Skeletal muscle tissue (tissue), 4 donors: ENCODE data around the gene TXNRD1. TPM values are rescaled to one million over a fixed set of nuclear protein-coding genes. Genes with fewer than 3 reads are reported as not detected.

ENCODE experiments used
- H3K27ac ChIP-seq: one replicate; pipeline ENCODE4 v1.7.0; 2013; ENCODE audit warnings: mild to moderate bottlenecking, low read depth, low read length, inconsistent platforms
- H3K27me3 ChIP-seq, 3 donors: one replicate each; pipeline ENCODE4 v1.7.0; 2013; ENCODE audit warnings: low read length in 3 of 3; ENCODE audit not compliant: control insufficient read depth in 3 of 3, insufficient read depth in 3 of 3
- H3K36me3 ChIP-seq, 3 donors: one replicate each; pipeline ENCODE4 v1.7.0; 2013; ENCODE audit warnings: low read length in 3 of 3; ENCODE audit not compliant: control insufficient read depth in 3 of 3, insufficient read depth in 3 of 3
- H3K4me1 ChIP-seq, 3 donors: one replicate each; pipeline ENCODE4 v1.7.0; 2013; ENCODE audit warnings: low read length in 3 of 3, mild to moderate bottlenecking in 3 of 3; ENCODE audit not compliant: control insufficient read depth in 3 of 3, insufficient read depth in 3 of 3
- H3K4me3 ChIP-seq, 3 donors: one replicate each; pipeline ENCODE4 v1.7.0; 2013; ENCODE audit warnings: low read length in 3 of 3
- H3K9ac ChIP-seq, 3 donors: one replicate each; pipeline ENCODE4 v1.7.0; 2013; ENCODE audit warnings: low read length in 3 of 3, mild to moderate bottlenecking in 3 of 3, moderate library complexity in 2 of 3, low read depth in 1 of 3
- H3K9me3 ChIP-seq, 3 donors: one replicate each; pipeline ENCODE4 v1.7.0; 2013; ENCODE audit warnings: low read length in 3 of 3; ENCODE audit not compliant: control insufficient read depth in 3 of 3
- total RNA-seq: library from RNA; depleted of rRNA; stranded (reverse); fragments of >200 nt; gene quantifications from one replicate; pipeline ENCODE4 v1.2.3, GENCODE V29; 2014
- donor health status: Osteomylitis.

Gene TXNRD1
- total RNA-seq, 1 donor from 2014 or later = 41.2 TPM

DNA sequence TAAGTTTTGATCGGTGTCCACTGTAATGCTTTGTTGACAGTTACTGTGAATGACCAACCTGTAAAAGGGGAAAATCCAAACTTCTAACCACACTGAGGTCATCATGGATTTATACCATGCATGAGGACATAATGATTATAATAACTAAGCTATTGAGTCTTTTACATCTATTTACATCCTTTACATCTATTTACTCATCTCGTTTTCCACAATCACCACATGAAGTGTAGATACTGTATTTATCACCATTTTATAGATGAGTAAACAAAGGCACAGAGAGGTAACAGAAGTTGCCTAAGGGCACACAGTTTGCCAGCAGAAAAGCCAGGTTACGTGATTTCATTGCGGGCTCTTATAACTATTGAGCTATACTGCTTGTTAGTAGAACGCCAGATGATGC, 60.1 kb downstream of the TXNRD1 start:
- Histone ChIP-seq H3K9ac (peak overlapping the region in 1 of 3 donors; percentile 33), H3K27ac (no peak overlapping the region), H3K4me1 (no peaks in the 10 kb centered on the region), H3K4me3 (no peak overlapping the region), H3K9me3 (no peaks in the 10 kb centered on the region), H3K27me3 (no peaks in the 10 kb centered on the region), H3K36me3 (no peaks in the 10 kb centered on the region)

DNA sequence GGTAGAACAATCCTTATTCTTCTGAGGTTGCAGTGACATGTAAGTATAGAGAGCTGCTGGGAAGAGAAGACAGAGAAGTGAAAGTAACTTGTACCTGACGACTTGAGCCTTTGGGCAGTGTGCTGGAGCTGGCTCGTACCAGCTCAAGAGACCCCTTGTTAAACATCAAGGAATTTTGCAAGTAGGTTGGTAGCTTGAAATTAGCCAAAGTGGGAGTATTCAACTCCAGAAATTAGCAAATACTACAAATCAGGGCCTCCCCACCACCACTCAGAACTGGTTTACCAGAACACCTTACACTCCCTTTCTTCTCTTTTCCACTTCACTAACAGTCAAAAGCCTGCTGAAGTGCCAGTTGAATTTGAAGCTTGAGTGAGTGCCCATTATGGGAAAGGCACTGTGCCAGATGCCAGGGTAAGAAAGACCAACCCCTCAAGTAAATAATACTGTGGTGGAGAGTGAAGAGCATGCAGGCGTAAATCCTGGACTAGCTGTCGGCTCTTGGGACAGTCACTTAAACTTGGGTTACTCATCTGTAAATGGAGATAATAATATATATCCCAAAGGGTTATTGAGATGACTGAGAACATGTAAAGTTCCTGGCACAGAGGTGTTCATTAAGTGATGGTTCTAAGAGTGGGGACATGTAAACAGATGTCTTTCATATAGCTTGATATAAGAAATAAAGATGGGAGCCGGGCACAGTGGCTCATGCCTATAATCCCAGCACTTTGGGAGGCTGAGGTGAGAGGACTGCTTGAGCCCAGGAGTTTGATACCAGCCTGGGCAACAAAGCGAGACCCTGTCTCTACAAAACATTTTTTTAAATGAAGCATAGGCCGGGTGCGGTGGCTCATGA, 60.9 kb downstream of the TXNRD1 start:
- Histone ChIP-seq H3K27me3 (no peaks in the 10 kb centered on the region), H3K4me1 (no peaks in the 10 kb centered on the region), H3K9ac (peak overlapping the region in 1 of 3 donors; percentile 33), H3K36me3 (no peaks in the 10 kb centered on the region), H3K9me3 (no peaks in the 10 kb centered on the region), H3K27ac (no peak overlapping the region), H3K4me3 (no peak overlapping the region)

DNA sequence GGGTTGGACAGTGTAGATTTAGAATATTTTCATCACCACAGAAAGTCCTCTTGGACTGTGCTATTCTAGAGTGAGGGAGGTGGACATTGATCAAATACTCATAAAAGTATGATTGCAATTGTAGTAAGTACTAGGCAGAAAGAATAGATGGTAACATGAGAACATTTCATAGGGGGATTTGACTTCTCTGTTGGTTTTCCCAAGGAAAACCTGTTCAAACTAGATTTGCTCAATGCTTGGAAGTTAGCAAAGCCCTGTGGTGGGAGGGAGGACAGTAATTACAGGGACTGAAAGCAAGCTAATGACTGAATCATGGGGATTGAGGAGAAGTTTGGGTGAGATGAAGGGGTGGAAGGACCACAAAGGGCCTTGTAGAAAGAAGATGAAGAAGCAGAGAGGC, 63.6 kb downstream of the TXNRD1 start:
- Histone ChIP-seq H3K9ac (no peak overlapping the region), H3K4me1 (no peaks in the 10 kb centered on the region), H3K36me3 (no peaks in the 10 kb centered on the region), H3K4me3 (no peak overlapping the region), H3K27ac (no peak overlapping the region), H3K27me3 (no peaks in the 10 kb centered on the region), H3K9me3 (no peaks in the 10 kb centered on the region)

DNA sequence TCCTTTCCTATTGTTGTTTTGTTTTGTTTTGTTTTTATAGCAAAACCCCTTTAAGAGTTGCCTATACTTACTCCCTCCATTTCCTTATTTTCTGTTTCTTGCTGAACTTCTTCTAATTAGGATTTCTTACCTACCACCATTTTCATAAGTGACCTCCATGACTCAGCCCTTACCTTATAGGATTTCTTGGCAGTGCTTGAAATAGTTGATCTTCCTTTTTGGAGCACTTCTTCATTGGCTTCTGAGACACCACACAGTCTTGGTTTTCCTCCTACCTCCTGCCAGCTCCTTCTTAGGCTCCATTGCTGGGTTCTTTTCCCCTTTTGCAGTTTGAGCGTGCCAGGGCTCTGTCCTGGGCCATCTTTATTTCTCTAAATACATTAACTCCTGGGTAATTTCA, 64.5 kb downstream of the TXNRD1 start:
- Histone ChIP-seq H3K9me3 (no peaks in the 10 kb centered on the region), H3K9ac (no peak overlapping the region), H3K4me3 (no peak overlapping the region), H3K4me1 (no peaks in the 10 kb centered on the region), H3K27me3 (no peaks in the 10 kb centered on the region), H3K27ac (no peak overlapping the region), H3K36me3 (no peaks in the 10 kb centered on the region)

DNA sequence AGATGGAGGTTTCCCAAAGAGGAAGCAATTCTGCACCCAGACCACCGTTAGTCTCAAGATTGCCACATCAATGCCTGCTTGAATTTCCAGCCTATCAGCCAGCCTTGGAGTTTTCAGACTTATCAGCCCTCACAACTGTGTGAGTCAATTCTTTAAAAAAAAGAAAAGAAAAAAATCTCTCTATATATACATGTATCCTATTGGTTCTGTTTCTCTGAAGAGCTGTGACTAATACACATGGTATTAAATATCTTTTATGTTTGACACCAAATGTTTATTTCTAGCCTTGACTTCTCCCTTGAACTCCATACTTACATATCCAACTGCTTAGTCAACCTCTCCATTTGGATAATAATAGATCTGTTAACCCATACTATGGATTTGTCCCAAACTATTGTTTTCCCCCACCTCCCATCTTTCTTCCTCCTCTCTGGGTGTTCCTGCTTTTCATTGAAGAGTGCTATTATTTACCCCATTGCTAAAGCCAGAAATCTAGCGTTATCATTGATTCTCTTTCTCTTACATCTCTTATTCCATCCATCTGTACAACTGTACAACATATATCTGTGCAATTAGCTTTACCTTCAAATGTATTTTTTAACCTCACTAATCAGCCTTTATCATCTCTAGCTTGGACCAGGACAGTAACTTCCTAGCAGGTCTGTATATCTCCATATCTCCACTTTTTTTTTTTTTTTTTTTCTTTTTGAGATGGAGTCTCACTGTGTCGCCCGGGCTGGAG, 65.3 kb downstream of the TXNRD1 start:
- Histone ChIP-seq H3K27ac (no peak overlapping the region), H3K9ac (no peak overlapping the region)

DNA sequence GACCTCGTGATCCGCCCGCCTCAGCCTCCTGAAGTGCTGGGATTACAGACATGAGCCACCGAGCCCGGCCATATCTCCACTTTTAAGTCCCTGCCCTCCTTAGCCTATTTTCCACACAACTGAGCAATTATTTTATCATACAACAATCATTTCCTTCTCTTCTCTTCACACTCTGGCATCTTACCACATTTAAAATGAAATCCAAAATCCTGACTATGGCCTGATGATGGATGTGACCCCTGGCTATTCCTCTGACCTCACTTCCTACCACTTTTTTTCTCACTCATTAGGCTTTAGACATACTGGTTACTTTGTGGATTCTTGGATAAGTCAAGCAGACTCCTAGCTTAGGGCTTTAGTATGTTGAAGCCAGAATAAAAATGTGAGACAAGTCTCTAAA, 66.1 kb downstream of the TXNRD1 start:
- H3K9me3 ChIP-seq = no peaks in the 10 kb centered on the region
- H3K4me1 ChIP-seq = peaks cover 9 to 11% (median 9%) of the 10 kb centered on the region in 3 donors
- no peaks in the 10 kb centered on the region for H3K27me3 ChIP-seq
- no peak overlapping the region for H3K4me3 ChIP-seq
- no peaks in the 10 kb centered on the region for H3K36me3 ChIP-seq
- no peak overlapping the region for H3K9ac ChIP-seq
- H3K27ac ChIP-seq = no peak overlapping the region

More for the DNA sequence above, 65.3 kb downstream of the TXNRD1 start:
- peaks cover 2 to 3% (median 2%) of the 10 kb centered on the region in 3 donors for H3K4me1 ChIP-seq
- no peaks in the 10 kb centered on the region for H3K9me3 ChIP-seq
- no peaks in the 10 kb centered on the region for H3K27me3 ChIP-seq
- H3K4me3 ChIP-seq = no peak overlapping the region
- H3K36me3 ChIP-seq = no peaks in the 10 kb centered on the region

DNA sequence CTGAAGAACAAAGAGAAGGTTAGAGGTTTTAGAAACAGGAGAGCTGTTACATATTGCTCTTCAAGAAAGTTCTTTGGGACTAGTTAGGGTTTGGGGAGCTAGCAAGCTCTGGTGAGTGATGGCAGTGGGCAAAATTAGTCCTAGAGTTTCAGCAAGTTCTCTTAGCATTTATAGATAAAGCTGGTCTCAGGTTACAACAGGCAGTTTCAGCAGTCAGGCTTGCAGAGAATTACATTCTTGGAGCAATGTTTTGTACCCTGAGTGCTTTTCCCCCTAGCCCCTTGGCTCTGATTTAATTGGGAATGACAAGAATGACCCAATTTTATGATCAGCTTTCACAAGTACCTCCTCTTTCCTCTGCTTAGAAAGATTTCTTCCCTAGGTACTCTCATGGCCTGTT, 66.5 kb downstream of the TXNRD1 start:
- peaks cover 9 to 11% (median 10%) of the 10 kb centered on the region in 3 donors for H3K4me1 ChIP-seq
- H3K27ac ChIP-seq = no peak overlapping the region
- H3K27me3 ChIP-seq = no peaks in the 10 kb centered on the region
- no peaks in the 10 kb centered on the region for H3K9me3 ChIP-seq
- H3K36me3 ChIP-seq = no peaks in the 10 kb centered on the region
- no peak overlapping the region for H3K9ac ChIP-seq
- H3K4me3 ChIP-seq = no peak overlapping the region

DNA sequence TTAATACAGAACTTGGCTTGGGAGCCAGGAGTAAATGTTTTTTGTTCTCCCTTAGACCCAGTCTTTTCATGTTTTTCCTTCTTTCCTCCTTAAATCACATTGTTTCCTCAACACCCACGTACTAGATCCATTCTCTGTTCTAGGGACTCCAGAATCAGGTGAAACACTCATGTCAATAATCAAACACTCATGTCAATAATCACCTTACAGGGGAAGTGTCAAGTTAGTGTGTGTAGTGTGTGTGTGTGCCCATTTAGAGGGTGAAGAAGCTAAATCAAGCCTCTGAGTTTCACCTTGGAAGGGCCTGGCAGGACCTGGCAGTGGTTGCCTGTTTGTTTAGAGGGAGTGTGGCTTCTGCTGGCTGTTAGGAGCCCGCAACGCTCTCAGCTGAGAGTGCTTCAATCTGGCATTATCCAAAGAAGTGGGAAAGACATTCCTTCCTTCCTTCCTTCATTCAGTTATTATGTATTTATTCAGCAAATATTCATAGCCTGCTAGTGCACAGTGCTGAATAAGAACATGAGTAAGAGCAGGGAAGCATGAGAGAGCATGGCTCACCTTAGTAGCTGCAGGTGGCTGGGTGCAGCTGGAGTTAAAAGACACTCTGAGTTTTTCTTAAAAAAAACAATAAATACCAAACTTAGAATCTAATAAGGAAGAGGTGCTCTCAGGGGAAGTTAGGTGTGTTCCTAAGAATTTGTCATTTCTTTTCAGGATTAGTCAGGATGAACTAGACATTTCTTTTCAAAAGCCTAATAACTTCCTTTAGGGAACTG, 70.3 kb downstream of the TXNRD1 start:
- Histone ChIP-seq H3K4me3 (peak overlapping the region in 2 of 3 donors; percentile 91 to 95), H3K9ac (peak overlapping the region; percentile 94 to 97 (median 97)), H3K9me3 (no peaks in the 10 kb centered on the region), H3K27ac (peak overlapping the region; percentile 95), H3K36me3 (peaks cover 0 to 3% (median 3%) of the 10 kb centered on the region in 3 donors), H3K27me3 (no peaks in the 10 kb centered on the region), H3K4me1 (peaks cover 20 to 27% (median 25%) of the 10 kb centered on the region in 3 donors)

DNA sequence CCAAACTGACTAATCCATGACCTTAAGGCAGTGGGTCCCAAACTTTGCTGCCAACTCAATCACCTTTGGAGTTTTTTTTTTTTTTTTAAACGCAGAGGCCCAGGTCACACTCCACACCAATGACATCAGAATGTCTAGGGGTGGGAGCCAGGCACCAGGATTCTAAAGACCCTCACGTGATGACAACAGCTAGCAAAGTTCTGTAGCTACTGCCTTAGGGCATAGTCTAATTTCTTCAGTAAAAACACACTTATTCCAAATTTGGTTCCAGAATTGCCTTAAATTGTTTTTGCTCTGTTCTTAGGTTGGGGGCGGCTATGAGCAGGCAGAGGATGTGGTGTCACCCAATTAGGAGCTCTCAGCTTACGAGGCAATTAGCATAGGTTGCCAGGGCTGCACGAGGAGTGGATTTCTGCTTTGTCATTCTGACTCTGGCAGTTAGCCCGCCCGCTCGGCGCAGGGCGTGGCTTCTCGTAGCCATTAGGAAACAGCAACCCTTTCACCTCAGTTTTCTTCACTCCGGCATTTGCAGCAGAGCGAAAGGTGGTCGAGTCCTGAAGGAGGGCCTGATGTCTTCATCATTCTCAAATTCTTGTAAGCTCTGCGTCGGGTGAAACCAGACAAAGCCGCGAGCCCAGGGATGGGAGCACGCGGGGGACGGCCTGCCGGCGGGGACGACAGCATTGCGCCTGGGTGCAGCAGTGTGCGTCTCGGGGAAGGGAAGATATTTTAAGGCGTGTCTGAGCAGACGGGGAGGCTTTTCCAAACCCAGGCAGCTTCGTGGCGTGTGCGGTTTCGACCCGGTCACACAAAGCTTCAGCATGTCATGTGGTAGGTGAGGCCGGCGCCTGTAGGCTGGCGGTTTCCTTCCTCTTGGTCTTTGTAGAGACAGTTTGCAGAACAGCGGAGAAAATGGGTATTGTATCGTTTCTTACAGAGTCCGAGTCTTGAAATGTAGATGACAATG, 71.2 kb downstream of the TXNRD1 start:
- Histone ChIP-seq H3K4me3 (peak overlapping the region; percentile 91 to 95 (median 92)), H3K9ac (peak overlapping the region; percentile 94 to 97 (median 97)), H3K36me3 (peaks cover 4 to 7% (median 5%) of the 10 kb centered on the region in 3 donors), H3K9me3 (no peaks in the 10 kb centered on the region), H3K27me3 (no peaks in the 10 kb centered on the region), H3K4me1 (peaks cover 20 to 27% (median 25%) of the 10 kb centered on the region in 3 donors), H3K27ac (peak overlapping the region; percentile 95)
